ENCODE data around the gene PSEN1.

The PSEN1 gene

GRCh38 chr14:73242357-73242901 is 106.1 kb downstream of the PSEN1 start:
- CTCF ChIA-PET, result interaction anchor here (1.2 to 2.2 kb wide), 4 partner anchors 10 to 229 kb away, joined by 3 to 7 read pairs (median 6); no protein-coding TSS in a partner anchor
- POLR2A ChIA-PET, result no interaction called here
- no peak for DNase-seq (ENCODE audit: extremely low spot score)
- TF ChIP-seq CTCF (IDR thresholded peaks at IDR 0.05; ENCODE audit: control extremely low read depth, extremely low read depth, low read depth, missing control alignments), result no peak

GRCh38 chr14:73243341-73243740 is 107.0 kb downstream of the PSEN1 start:
- CTCF ChIA-PET, result interaction anchor here (1.2 to 1.3 kb wide), 2 partner anchors 11 to 228 kb away, joined by 3 to 7 read pairs; no protein-coding TSS in a partner anchor
- POLR2A ChIA-PET, result no interaction called here
- TF ChIP-seq CTCF (IDR thresholded peaks at IDR 0.05; ENCODE audit: control extremely low read depth, extremely low read depth, low read depth, missing control alignments), result no peak
- DNase-seq (ENCODE audit: extremely low spot score), result no peak

GRCh38 chr14:73243748-73244147 is 107.4 kb downstream of the PSEN1 start:
- no peak for DNase-seq (ENCODE audit: extremely low spot score)
- ChIA-PET POLR2A (no interaction called here), CTCF (interaction anchor here (1.2 to 3.2 kb wide), 2 partner anchors 12 to 228 kb away, joined by 3 to 16 read pairs; no protein-coding TSS in a partner anchor)
- TF ChIP-seq CTCF (IDR thresholded peaks at IDR 0.05; ENCODE audit: control extremely low read depth, extremely low read depth, low read depth, missing control alignments), result no peak

- ChIA-PET POLR2A (interaction anchor here (0.5 kb wide), 1 partner anchor 11 kb away, joined by 3 read pairs; no protein-coding TSS in a partner anchor), CTCF (interaction anchor here (3.2 kb wide), 1 partner anchor 13 kb away, joined by 16 read pairs; no protein-coding TSS in a partner anchor)
- no peak for TF ChIP-seq CTCF (IDR thresholded peaks at IDR 0.05; ENCODE audit: control extremely low read depth, extremely low read depth, low read depth, missing control alignments)
- no peak for DNase-seq (ENCODE audit: extremely low spot score)
Observed at GRCh38 chr14:73244541-73245290, 108.4 kb downstream of the PSEN1 start.

- POLR2A ChIA-PET, result no interaction called here
- no peak for TF ChIP-seq CTCF (IDR thresholded peaks at IDR 0.05; ENCODE audit: control extremely low read depth, extremely low read depth, low read depth, missing control alignments)
- CTCF ChIA-PET, result interaction anchor here (1.3 to 3.2 kb wide), 2 partner anchors 14 to 18 kb away, joined by 3 to 16 read pairs; no protein-coding TSS in a partner anchor
- DNase-seq (ENCODE audit: extremely low spot score), result peak; percentile 76
Observed at GRCh38 chr14:73245480-73246325, 109.4 kb downstream of the PSEN1 start.
